Keratinocyte (primary cell): Measurements from ENCODE around the gene PTK6. TPM values are rescaled to one million over a fixed set of nuclear protein-coding genes. Genes with fewer than 3 reads are reported as not detected.

ENCODE experiments used
- DNase-seq: peaks from one replicate; pipeline ENCODE4 v3.0.0-alpha.2; 2011; ENCODE audit warnings: low read depth, missing footprints, low spot score
- FAIRE-seq: peaks from 2 replicates; lab custom pipeline; 2011; peaks lifted over from hg19 to GRCh38; lab: Jason Lieb, UNC
- H2AFZ ChIP-seq: 2 replicates; pipeline ENCODE4 v1.6.0; 2012; ENCODE audit warnings: low read length, control low read depth, inconsistent platforms; ENCODE audit not compliant: control insufficient read depth
- H3K27ac ChIP-seq: 2 replicates; pipeline ENCODE4 v1.5.1; 2011; ENCODE audit warnings: low read length; ENCODE audit not compliant: control insufficient read depth, insufficient read depth
- H3K27me3 ChIP-seq: 3 replicates; pipeline ENCODE4 v1.6.0; 2011; ENCODE audit warnings: low read length; ENCODE audit not compliant: control insufficient read depth, insufficient read depth; ENCODE audit errors: extremely low read depth
- H3K36me3 ChIP-seq, 2 experiments: 2 replicates in 1 of 2; 3 replicates in 1 of 2; pipeline ENCODE4 v1.5.1; 2011; ENCODE audit warnings: low read length in 2 of 2, mild to moderate bottlenecking in 1 of 2; ENCODE audit not compliant: control insufficient read depth in 2 of 2, insufficient read depth in 2 of 2; ENCODE audit errors: extremely low read depth in 1 of 2
- H3K4me1 ChIP-seq: 3 replicates; pipeline ENCODE4 v1.5.1; 2011; ENCODE audit warnings: low read length; ENCODE audit not compliant: control insufficient read depth, insufficient read depth; ENCODE audit errors: extremely low read depth
- H3K4me2 ChIP-seq: 3 replicates; pipeline ENCODE4 v1.6.0; 2011; ENCODE audit warnings: low read depth, low read length; ENCODE audit not compliant: control insufficient read depth, insufficient read depth; ENCODE audit errors: extremely low read depth
- H3K4me3 ChIP-seq, 3 experiments: fragments of 200-600 bp in 1 of 3; sonication (generic) in 1 of 3; 2 replicates in 2 of 3; 3 replicates in 1 of 3; pipeline ENCODE4 v1.5.1; 2011 to 2016; ENCODE audit warnings: low read length in 3 of 3, mild to moderate bottlenecking in 3 of 3, control low read depth in 2 of 3, inconsistent platforms in 1 of 3, low read depth in 1 of 3, mixed read lengths in 1 of 3, mixed run types in 1 of 3, moderate library complexity in 1 of 3; ENCODE audit not compliant: control insufficient read depth in 2 of 3, insufficient read depth in 2 of 3; ENCODE audit errors: extremely low read depth in 1 of 3
- H3K79me2 ChIP-seq: 2 replicates; pipeline ENCODE4 v1.6.0; 2012; ENCODE audit warnings: low read length; ENCODE audit not compliant: control insufficient read depth, insufficient read depth
- H3K9ac ChIP-seq: 3 replicates; pipeline ENCODE4 v1.6.0; 2011; ENCODE audit warnings: low read length; ENCODE audit not compliant: control insufficient read depth, insufficient read depth; ENCODE audit errors: extremely low read depth
- H3K9me1 ChIP-seq: 3 replicates; pipeline ENCODE4 v1.6.0; 2011; ENCODE audit warnings: low read length; ENCODE audit not compliant: control insufficient read depth, insufficient read depth; ENCODE audit errors: extremely low read depth
- H3K9me3 ChIP-seq: 2 replicates; pipeline ENCODE4 v1.5.1; 2012; ENCODE audit warnings: low read depth, low read length; ENCODE audit not compliant: control insufficient read depth
- H4K20me1 ChIP-seq: 3 replicates; pipeline ENCODE4 v1.6.0; 2011; ENCODE audit warnings: low read length; ENCODE audit not compliant: control insufficient read depth, insufficient read depth; ENCODE audit errors: extremely low read depth
- CTCF ChIP-seq, 3 experiments: IDR thresholded peaks in 1 of 3; conservative IDR thresholded peaks in 1 of 3; optimal IDR thresholded peaks in 1 of 3; 2 replicates in 2 of 3; 3 replicates in 1 of 3; pipeline versions ENCODE3 to v1.5.1; 2011; ENCODE audit warnings: low read length in 3 of 3, mild to moderate bottlenecking in 3 of 3, moderate library complexity in 2 of 3, control low read depth in 1 of 3, inconsistent platforms in 1 of 3; ENCODE audit not compliant: insufficient read depth in 2 of 3; ENCODE audit errors: extremely low read depth in 1 of 3
- EZH2 ChIP-seq: IDR thresholded peaks from one replicate; pipeline ENCODE4 v1.6.1; 2012; ENCODE audit warnings: inconsistent platforms, mild to moderate bottlenecking, low read length, moderate library complexity
- dilution Hi-C: fragments of 300-500 bp; cut with MboI; formaldehyde crosslinking; loops from one replicate; pipeline ENCODE4 v1.7.0; 2020; ENCODE audit warnings: low sequenced_read_pairs; ENCODE audit not compliant: extremely low pct_ligation_motif_present
- polyA minus RNA-seq, 3 experiments: library from RNA; depleted of rRNA, polyadenylated mRNA; stranded (reverse); fragments of >200 nt; gene quantifications; 1 replicate in 1 of 3; 2 replicates in 1 of 3; 3 replicates in 1 of 3; pipeline ENCODE4 v1.2.3, GENCODE V29; 2011
- polyA plus RNA-seq, 5 experiments: library from polyadenylated mRNA; depleted of rRNA in 3 of 5; stranded (reverse) in 3 of 5; stranded (forward) in 1 of 5; unstranded in 1 of 5; fragments of >200 nt; gene quantifications; 1 replicate in 1 of 5; 2 replicates in 3 of 5; 3 replicates in 1 of 5; pipeline versions ENCODE4 v1.2.1 to v1.2.3, GENCODE V29; 2011 to 2012; ENCODE audit warnings: missing spikeins in 2 of 5, low read depth in 1 of 5, low replicate concordance in 1 of 5

The PTK6 gene
- 28.5 to 38.9 TPM (median 37.0 TPM) in 3 replicates for polyA plus RNA-seq
- 10.8 TPM for polyA plus RNA-seq (2011; ENCODE audit: low read depth)
- polyA plus RNA-seq (2011; cell fraction: cytosol; rRNA removed), result 29.9 and 50.4 TPM in 2 replicates
- polyA plus RNA-seq (2011; cell fraction: nucleus; rRNA removed), result 63.1 and 87.1 TPM in 2 replicates
- polyA plus RNA-seq (2012; ENCODE audit: low replicate concordance), result 32.1 and 36.7 TPM in 2 replicates
- 18.9 to 27.3 TPM (median 23.5 TPM) in 3 replicates for polyA minus RNA-seq
- polyA minus RNA-seq (2011; cell fraction: cytosol; rRNA and poly(A)+ RNA removed), result 51.6 TPM
- 26.2 and 30.3 TPM in 2 replicates for polyA minus RNA-seq (2011; cell fraction: nucleus; rRNA and poly(A)+ RNA removed)

DNA sequence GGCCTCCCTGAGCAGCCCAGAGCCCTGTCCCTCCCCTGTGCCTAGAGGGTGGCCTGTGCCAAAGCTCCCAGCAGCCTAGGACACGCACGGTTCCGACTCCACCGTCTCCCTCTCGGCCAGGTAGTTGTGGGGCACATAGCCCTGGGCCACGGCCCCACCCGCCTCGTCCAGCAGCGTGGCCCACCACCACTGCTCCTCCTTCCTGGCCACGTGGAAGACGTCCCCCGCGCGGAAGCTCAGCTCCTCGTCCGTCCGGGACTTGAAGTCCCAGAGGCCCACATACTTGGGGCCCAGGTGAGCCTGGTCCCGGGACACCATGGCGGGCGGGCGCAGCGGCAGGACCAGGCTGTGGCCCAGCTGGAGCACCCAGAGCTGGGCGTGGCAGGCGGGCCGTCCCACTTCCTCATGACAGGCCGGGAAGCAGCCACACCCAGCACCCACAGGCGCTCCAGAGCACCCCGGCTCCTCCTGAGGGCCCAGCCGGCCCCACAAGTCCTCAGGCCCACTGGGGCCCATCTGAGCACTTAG lies at the start of gene PTK6:
PTK6 (minus strand) TSS at position 380 of the 528 bp plus-strand sequence; CDS start at position 318, 62 bp downstream.
- Histone ChIP-seq H3K9me1 (no peaks in the 10 kb centered on the region), H3K79me2 (peaks cover 10% of the 10 kb centered on the region), H3K27ac (peak within 1 kb of the TSS; percentile 51), H3K27me3 (no peaks in the 10 kb centered on the region), H3K36me3 (peaks cover under 1 to 6% of the 10 kb centered on the region in 2 experiments), H2AFZ (peak within 1 kb of the TSS; percentile 15), H3K4me1 (peaks cover 31% of the 10 kb centered on the region), H3K9me3 (no peaks in the 10 kb centered on the region), H3K4me2 (peak within 1 kb of the TSS; percentile 80), H4K20me1 (peaks cover 5% of the 10 kb centered on the region), H3K9ac (peak within 1 kb of the TSS; percentile 87), H3K4me3 (peak within 1 kb of the TSS; percentile 78 to 87 (median 86))
- no peak for DNase-seq
- TF ChIP-seq EZH2 (no peak), CTCF (optimal IDR thresholded peaks at IDR 0.05 in 1 of 3, IDR thresholded peaks at IDR 0.05 in 1 of 3, conservative IDR thresholded peaks at IDR 0.05 in 1 of 3; ENCODE audit: extremely low read depth in 1 of 3, insufficient read depth in 2 of 3, low read length in 3 of 3) (no peak)
- FAIRE-seq, result no peak
- dilution Hi-C loops, result no loop called here

GRCh38 chr20:63586797-63587196 lies 49.6 kb upstream of the PTK6 start:
- Histone ChIP-seq H3K9me1 (no peaks in the 10 kb centered on the region), H3K36me3 (peaks cover 6 to 14% of the 10 kb centered on the region in 2 experiments), H3K4me3 (no peak overlapping the region), H3K79me2 (no peaks in the 10 kb centered on the region), H2AFZ (no peak overlapping the region), H3K27ac (no peak overlapping the region), H4K20me1 (no peaks in the 10 kb centered on the region), H3K27me3 (no peaks in the 10 kb centered on the region), H3K9ac (no peak overlapping the region), H3K4me1 (no peaks in the 10 kb centered on the region), H3K9me3 (no peaks in the 10 kb centered on the region), H3K4me2 (no peak overlapping the region)
- FAIRE-seq (no peak), DNase-seq (no peak)
- dilution Hi-C loops, result no loop called here
- TF ChIP-seq CTCF (optimal IDR thresholded peaks at IDR 0.05 in 1 of 3, IDR thresholded peaks at IDR 0.05 in 1 of 3, conservative IDR thresholded peaks at IDR 0.05 in 1 of 3; ENCODE audit: extremely low read depth in 1 of 3, insufficient read depth in 2 of 3, low read length in 3 of 3), result no peak
- no peak for TF ChIP-seq EZH2
